CD14-positive monocyte (primary cell): ENCODE results near the gene ZNF160. TPM values are rescaled to one million over a fixed set of nuclear protein-coding genes. Genes with fewer than 3 reads are reported as not detected.

ENCODE experiments used
- DNase-seq, 3 donors: peaks; one replicate each; pipeline ENCODE4 v3.0.0-alpha.2; 2011 to 2022
- H2AFZ ChIP-seq: 2 replicates; pipeline ENCODE4 v1.6.0; 2012; ENCODE audit warnings: mild to moderate bottlenecking, low read depth, low read length, inconsistent platforms; ENCODE audit not compliant: insufficient read depth, poor library complexity, severe bottlenecking
- H3K27ac ChIP-seq, 2 donors: 1 replicate in 1 of 2; 2 replicates in 1 of 2; pipeline ENCODE4 v1.5.1; 2012 to 2013; ENCODE audit warnings: low read length in 2 of 2, control low read depth in 1 of 2, inconsistent platforms in 1 of 2, low read depth in 1 of 2, mild to moderate bottlenecking in 1 of 2
- H3K27me3 ChIP-seq, 2 donors: one replicate each; pipeline versions ENCODE4 v1.6.0 to v1.6.1; 2011 to 2013; ENCODE audit warnings: low read length in 2 of 2; ENCODE audit not compliant: control insufficient read depth in 2 of 2, insufficient read depth in 2 of 2
- H3K36me3 ChIP-seq, 2 donors: replicated peaks in 1 of 2; 1 replicate in 1 of 2; 2 replicates in 1 of 2; pipeline versions ENCODE4 v1.5.1 to v1.6.1; 2012 to 2013; ENCODE audit warnings: low read length in 2 of 2, control low read depth in 1 of 2, inconsistent platforms in 1 of 2, mild to moderate bottlenecking in 1 of 2; ENCODE audit not compliant: insufficient read depth in 2 of 2, control insufficient read depth in 1 of 2
- H3K4me1 ChIP-seq, 2 donors: 1 replicate in 1 of 2; 2 replicates in 1 of 2; pipeline versions ENCODE4 v1.5.1 to v1.6.1; 2012 to 2013; ENCODE audit warnings: low read length in 2 of 2, control low read depth in 1 of 2, inconsistent platforms in 1 of 2, mild to moderate bottlenecking in 1 of 2, moderate library complexity in 1 of 2; ENCODE audit not compliant: insufficient read depth in 2 of 2, control insufficient read depth in 1 of 2
- H3K4me2 ChIP-seq: replicated peaks from 2 replicates; pipeline ENCODE3; 2012; ENCODE audit warnings: low read length, moderate library complexity, mild to moderate bottlenecking; ENCODE audit not compliant: poor library complexity, severe bottlenecking; ENCODE audit errors: extremely low read depth
- H3K4me3 ChIP-seq, 3 experiments: fragments of 200-600 bp in 1 of 3; sonication (generic) in 1 of 3; replicated peaks in 1 of 3; 1 replicate in 2 of 3; 2 replicates in 1 of 3; pipeline ENCODE4 v1.5.1; 2011 to 2013; ENCODE audit warnings: low read length in 3 of 3, mild to moderate bottlenecking in 3 of 3, control low read depth in 2 of 3, low read depth in 2 of 3, inconsistent platforms in 1 of 3, moderate library complexity in 1 of 3
- H3K79me2 ChIP-seq: 2 replicates; pipeline ENCODE4 v1.6.0; 2012; ENCODE audit warnings: mild to moderate bottlenecking, control low read depth, inconsistent platforms, low read length, moderate library complexity; ENCODE audit not compliant: insufficient read depth
- H3K9ac ChIP-seq: 2 replicates; pipeline ENCODE4 v1.6.0; 2017; ENCODE audit warnings: low read length, mild to moderate bottlenecking; ENCODE audit not compliant: insufficient read depth, poor library complexity, severe bottlenecking
- H3K9me3 ChIP-seq, 2 donors: replicated peaks in 1 of 2; 1 replicate in 1 of 2; 2 replicates in 1 of 2; pipeline versions ENCODE4 v1.5.1 to v1.6.1; 2012 to 2013; ENCODE audit warnings: low read length in 2 of 2, control low read depth in 1 of 2; ENCODE audit not compliant: control insufficient read depth in 1 of 2, insufficient read depth in 1 of 2
- H4K20me1 ChIP-seq: 2 replicates; pipeline ENCODE4 v1.6.0; 2012; ENCODE audit warnings: mild to moderate bottlenecking, low read length, control low read depth, moderate library complexity; ENCODE audit not compliant: insufficient read depth
- H3K27ac Mint-ChIP-seq, 7 donors: one replicate each; pipeline ENCODE4 v1.8.0; 2020; ENCODE audit warnings: mild to moderate bottlenecking in 7 of 7, mixed read lengths in 7 of 7, moderate library complexity in 6 of 7, inconsistent platforms in 2 of 7
- H3K27me3 Mint-ChIP-seq, 3 donors: one replicate each; pipeline ENCODE4 v1.8.0; 2021 to 2022; ENCODE audit warnings: low read depth in 3 of 3, mild to moderate bottlenecking in 3 of 3, mixed read lengths in 3 of 3, moderate library complexity in 3 of 3, inconsistent platforms in 1 of 3
- H3K36me3 Mint-ChIP-seq, 2 donors: one replicate each; pipeline ENCODE4 v1.8.0; 2020; ENCODE audit warnings: mixed read lengths in 2 of 2, inconsistent platforms in 1 of 2, mild to moderate bottlenecking in 1 of 2
- H3K4me1 Mint-ChIP-seq: one replicate; pipeline ENCODE4 v1.8.0; 2020; ENCODE audit warnings: mild to moderate bottlenecking, mixed read lengths
- H3K4me3 Mint-ChIP-seq, 2 donors: one replicate each; pipeline ENCODE4 v1.8.0; 2020; ENCODE audit warnings: mild to moderate bottlenecking in 2 of 2, mixed read lengths in 2 of 2, moderate library complexity in 1 of 2
- H3K9me3 Mint-ChIP-seq, 7 donors: one replicate each; pipeline ENCODE4 v1.8.0; 2020 to 2022; ENCODE audit warnings: mixed read lengths in 7 of 7, mild to moderate bottlenecking in 6 of 7, moderate library complexity in 6 of 7, inconsistent platforms in 2 of 7
- WGBS: methylation state at CpG from one replicate; pipeline ENCODE4 v1.1.5; 2013; ENCODE audit warnings: missing lambda C conversion rate; ENCODE audit not compliant: insufficient coverage; 5-methylcytosine and 5-hydroxymethylcytosine counted together
- intact Hi-C, 2 donors: fragments of 100-400 bp; cut with micrococcal nuclease; formaldehyde crosslinking; loops; one replicate each; pipeline versions ENCODE4 v1.15.0 to v1.15.1; 2023
- polyA plus RNA-seq, 3 donors: library from polyadenylated mRNA; depleted of rRNA in 1 of 3; unstranded in 2 of 3; stranded (reverse) in 1 of 3; fragments of 300-500 nt in 2 of 3; fragments of >200 nt in 1 of 3; fragmentation: Illumina TruSeq in 2 of 3; gene quantifications; 1 replicate in 2 of 3; 2 replicates in 1 of 3; pipeline ENCODE4 v1.2.3, GENCODE V29; 2012 to 2021
- TF ChIP-seq, protein P1 (sequence below): fragments of 200-600 bp; IDR thresholded peaks from one replicate; pipeline ENCODE4 v1.8.0; 2022; ENCODE audit warnings: antibody characterized with exemption, mild to moderate bottlenecking

Gene ZNF160
- polyA plus RNA-seq, 3 donors, result 6.4 to 24.5 (median 7.7) TPM

DNA sequence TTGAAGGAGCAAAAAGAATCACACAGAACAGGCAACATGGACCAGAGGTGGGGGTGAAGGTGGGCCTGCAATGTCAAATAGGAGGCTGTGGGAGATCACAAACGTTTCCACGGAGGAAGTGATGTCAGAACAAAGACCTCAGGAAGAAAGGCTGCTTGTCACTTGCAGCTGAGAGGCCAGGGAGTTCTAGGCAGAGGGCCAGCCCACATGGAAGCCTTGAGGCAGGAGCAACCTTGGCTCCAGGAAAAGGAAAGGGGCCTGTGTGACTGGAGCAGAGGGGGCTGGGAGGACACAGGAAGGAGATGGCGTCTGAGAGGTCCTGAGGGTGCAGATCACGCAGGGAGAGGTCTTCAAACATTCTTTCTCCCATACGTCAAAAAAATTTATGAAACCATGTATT, 16.3 kb downstream of the ZNF160 start:
- H4K20me1 ChIP-seq, result no peaks in the 10 kb centered on the region
- no peaks in the 10 kb centered on the region for H3K4me1 Mint-ChIP-seq
- peaks cover 10 to 43% (median 27%) of the 10 kb centered on the region in 7 donors for H3K9me3 Mint-ChIP-seq
- peaks cover 22 to 25% of the 10 kb centered on the region in 2 donors for H3K9me3 ChIP-seq
- peaks cover 86 to 93% of the 10 kb centered on the region in 2 donors for H3K36me3 Mint-ChIP-seq
- no peaks in the 10 kb centered on the region for H3K4me1 ChIP-seq
- WGBS, result 27% methylated on average over 3 of the region's 5 CpGs
- H3K27ac ChIP-seq, result no peak overlapping the region
- no peak overlapping the region for H2AFZ ChIP-seq
- no peak overlapping the region for H3K4me2 ChIP-seq
- no peaks in the 10 kb centered on the region for H3K27me3 ChIP-seq
- TF ChIP-seq, protein P1, sequence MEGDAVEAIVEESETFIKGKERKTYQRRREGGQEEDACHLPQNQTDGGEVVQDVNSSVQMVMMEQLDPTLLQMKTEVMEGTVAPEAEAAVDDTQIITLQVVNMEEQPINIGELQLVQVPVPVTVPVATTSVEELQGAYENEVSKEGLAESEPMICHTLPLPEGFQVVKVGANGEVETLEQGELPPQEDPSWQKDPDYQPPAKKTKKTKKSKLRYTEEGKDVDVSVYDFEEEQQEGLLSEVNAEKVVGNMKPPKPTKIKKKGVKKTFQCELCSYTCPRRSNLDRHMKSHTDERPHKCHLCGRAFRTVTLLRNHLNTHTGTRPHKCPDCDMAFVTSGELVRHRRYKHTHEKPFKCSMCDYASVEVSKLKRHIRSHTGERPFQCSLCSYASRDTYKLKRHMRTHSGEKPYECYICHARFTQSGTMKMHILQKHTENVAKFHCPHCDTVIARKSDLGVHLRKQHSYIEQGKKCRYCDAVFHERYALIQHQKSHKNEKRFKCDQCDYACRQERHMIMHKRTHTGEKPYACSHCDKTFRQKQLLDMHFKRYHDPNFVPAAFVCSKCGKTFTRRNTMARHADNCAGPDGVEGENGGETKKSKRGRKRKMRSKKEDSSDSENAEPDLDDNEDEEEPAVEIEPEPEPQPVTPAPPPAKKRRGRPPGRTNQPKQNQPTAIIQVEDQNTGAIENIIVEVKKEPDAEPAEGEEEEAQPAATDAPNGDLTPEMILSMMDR, result no peak
- H3K79me2 ChIP-seq, result no peaks in the 10 kb centered on the region
- intact Hi-C loops, result no loop called here
- no peak overlapping the region for H3K4me3 Mint-ChIP-seq
- H3K27ac Mint-ChIP-seq, result peak overlapping the region in 3 of 7 donors; percentile 15 to 35 (median 35)
- H3K4me3 ChIP-seq, result no peak overlapping the region
- DNase-seq, result no peak
- H3K36me3 ChIP-seq, result peaks cover 68 to 94% of the 10 kb centered on the region in 2 donors
- H3K9ac ChIP-seq, result no peak overlapping the region
- H3K27me3 Mint-ChIP-seq, result no peaks in the 10 kb centered on the region

DNA sequence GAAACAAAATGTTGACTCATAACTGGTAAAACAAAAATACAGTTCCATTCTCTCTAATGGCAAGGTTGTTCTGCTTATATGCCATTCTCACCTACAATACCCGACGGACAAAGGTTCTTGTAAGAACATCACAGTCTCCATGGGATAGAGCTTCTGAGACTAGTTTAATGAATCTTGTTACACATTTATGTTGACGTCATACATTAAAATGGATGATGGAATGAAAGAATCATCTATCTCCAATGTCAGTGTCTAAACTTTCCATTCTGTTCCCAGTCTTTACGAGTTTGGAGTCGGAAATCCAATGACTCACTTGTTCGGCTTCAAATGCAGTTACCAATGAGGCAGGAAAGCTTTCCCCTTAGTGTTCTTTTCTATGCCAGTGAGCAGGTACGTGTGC, 17.7 kb downstream of the ZNF160 start:
- H3K4me3 ChIP-seq, result no peak overlapping the region
- H3K4me2 ChIP-seq, result no peak overlapping the region
- intact Hi-C loops, result no loop called here
- H2AFZ ChIP-seq, result no peak overlapping the region
- H3K9me3 ChIP-seq, result peaks cover 23 to 36% of the 10 kb centered on the region in 2 donors
- no peak overlapping the region for H3K27ac Mint-ChIP-seq
- no peak overlapping the region for H3K4me3 Mint-ChIP-seq
- H3K36me3 ChIP-seq, result peaks cover 55 to 94% of the 10 kb centered on the region in 2 donors
- no peaks in the 10 kb centered on the region for H3K4me1 ChIP-seq
- H3K79me2 ChIP-seq, result no peaks in the 10 kb centered on the region
- no peaks in the 10 kb centered on the region for H3K4me1 Mint-ChIP-seq
- no peak overlapping the region for H3K27ac ChIP-seq
- H3K27me3 Mint-ChIP-seq, result no peaks in the 10 kb centered on the region
- TF ChIP-seq, protein P1, result no peak
- H3K36me3 Mint-ChIP-seq, result peaks cover 80 to 92% of the 10 kb centered on the region in 2 donors
- 98% methylated on average over 4 of the region's 7 CpGs for WGBS
- no peaks in the 10 kb centered on the region for H4K20me1 ChIP-seq
- no peaks in the 10 kb centered on the region for H3K27me3 ChIP-seq
- H3K9ac ChIP-seq, result no peak overlapping the region
- peaks cover 15 to 52% (median 37%) of the 10 kb centered on the region in 7 donors for H3K9me3 Mint-ChIP-seq
- DNase-seq, result no peak
